Measurements from ENCODE around the gene RTP5. TPM values are rescaled to one million over a fixed set of nuclear protein-coding genes. Genes with fewer than 3 reads are reported as not detected.

Gene RTP5
- total and polyA plus RNA-seq, 2 donors (not counting 3 experiments of a cell fraction or from before 2014, with no cell fraction given), result not detected

DNA sequence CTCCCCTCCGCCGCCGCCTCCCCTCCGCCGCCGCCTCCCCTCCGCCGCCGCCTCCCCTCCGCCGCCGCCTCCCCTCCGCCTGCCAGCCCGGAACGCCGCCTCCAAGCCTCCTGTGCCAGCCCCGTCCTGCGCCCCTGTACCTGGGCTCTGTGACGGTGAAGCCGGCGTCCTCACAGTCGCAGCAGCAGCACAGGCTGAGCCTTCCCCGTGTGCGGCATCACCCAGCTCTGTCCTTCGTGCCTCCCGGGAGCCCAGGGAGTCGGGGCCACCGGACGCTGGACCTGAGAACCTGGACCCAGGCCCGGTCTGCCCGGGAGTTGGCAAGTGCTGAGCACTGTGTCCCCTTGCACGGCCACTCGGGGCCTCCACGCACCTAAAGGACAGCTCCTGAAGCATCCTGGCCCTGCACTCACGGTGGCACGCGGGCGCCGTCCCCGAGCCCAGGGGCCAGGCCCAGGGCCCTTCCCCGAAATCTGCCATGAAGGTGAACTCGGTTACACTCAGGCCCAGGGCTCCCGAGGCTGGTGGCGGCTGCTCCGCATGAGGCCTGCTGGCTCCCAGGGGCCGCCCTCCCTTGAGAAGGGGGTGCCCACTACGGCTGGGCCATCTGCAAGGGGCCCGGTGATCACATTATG, 32.9 kb downstream of the RTP5 start:
- H3K27ac ChIP-seq (ENCODE audit: insufficient read depth, low read depth, low read length), result no peak overlapping the region
- dilution Hi-C loops (cut with MboI; ENCODE audit: extremely low pct_ligation_motif_present, low sequenced_read_pairs) (no loop called here), intact Hi-C loops (cut with micrococcal nuclease) (no loop called here)
- H3K9ac ChIP-seq (replicated peaks; ENCODE audit: extremely low read depth, insufficient read depth, low read length), result no peak overlapping the region
- H3K79me2 ChIP-seq (ENCODE audit: control insufficient read depth, insufficient read depth, low read length), result no peaks in the 10 kb centered on the region
- no peaks in the 10 kb centered on the region for H3K4me1 ChIP-seq (ENCODE audit: control insufficient read depth, extremely low read depth, insufficient read depth, low read length)
- FAIRE-seq, result no peak
- no peak overlapping the region for H3K4me2 ChIP-seq (ENCODE audit: insufficient read depth, low read length)
- no peak overlapping the region for H3K4me3 ChIP-seq (replicated peaks in 1 of 3; ENCODE audit: insufficient read depth in 1 of 3, low read depth in 1 of 3, low read length in 3 of 3)
- no peaks in the 10 kb centered on the region for H3K9me3 ChIP-seq (replicated peaks; ENCODE audit: control insufficient read depth, insufficient read depth, low read length)
- TF ChIP-seq, protein P1, sequence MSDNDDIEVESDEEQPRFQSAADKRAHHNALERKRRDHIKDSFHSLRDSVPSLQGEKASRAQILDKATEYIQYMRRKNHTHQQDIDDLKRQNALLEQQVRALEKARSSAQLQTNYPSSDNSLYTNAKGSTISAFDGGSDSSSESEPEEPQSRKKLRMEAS (IDR thresholded peaks at IDR 0.05; ENCODE audit: insufficient read depth, insufficient read length), result no peak
- TF ChIP-seq POLR2A (IDR thresholded peaks at IDR 0.05; ENCODE audit: low read depth, low read length) (no peak), JUN (IDR thresholded peaks at IDR 0.05; ENCODE audit: borderline replicate concordance, insufficient read depth, insufficient read length, low read depth) (no peak), EZH2 (IDR thresholded peaks at IDR 0.05; ENCODE audit: borderline replicate concordance, low read depth, low read length, severe bottlenecking) (no peak), POLR2AphosphoS5 (IDR thresholded peaks at IDR 0.05; ENCODE audit: insufficient read depth, low read depth, low read length) (no peak), FOS (IDR thresholded peaks at IDR 0.05; ENCODE audit: borderline replicate concordance, insufficient read depth, low read length) (no peak), GATA2 (IDR thresholded peaks at IDR 0.05; ENCODE audit: insufficient read depth, insufficient read length, low read depth, low read length) (no peak), MYC (IDR thresholded peaks at IDR 0.05; ENCODE audit: low read depth, low read length) (no peak)
- TF ChIP-seq, protein P2, sequence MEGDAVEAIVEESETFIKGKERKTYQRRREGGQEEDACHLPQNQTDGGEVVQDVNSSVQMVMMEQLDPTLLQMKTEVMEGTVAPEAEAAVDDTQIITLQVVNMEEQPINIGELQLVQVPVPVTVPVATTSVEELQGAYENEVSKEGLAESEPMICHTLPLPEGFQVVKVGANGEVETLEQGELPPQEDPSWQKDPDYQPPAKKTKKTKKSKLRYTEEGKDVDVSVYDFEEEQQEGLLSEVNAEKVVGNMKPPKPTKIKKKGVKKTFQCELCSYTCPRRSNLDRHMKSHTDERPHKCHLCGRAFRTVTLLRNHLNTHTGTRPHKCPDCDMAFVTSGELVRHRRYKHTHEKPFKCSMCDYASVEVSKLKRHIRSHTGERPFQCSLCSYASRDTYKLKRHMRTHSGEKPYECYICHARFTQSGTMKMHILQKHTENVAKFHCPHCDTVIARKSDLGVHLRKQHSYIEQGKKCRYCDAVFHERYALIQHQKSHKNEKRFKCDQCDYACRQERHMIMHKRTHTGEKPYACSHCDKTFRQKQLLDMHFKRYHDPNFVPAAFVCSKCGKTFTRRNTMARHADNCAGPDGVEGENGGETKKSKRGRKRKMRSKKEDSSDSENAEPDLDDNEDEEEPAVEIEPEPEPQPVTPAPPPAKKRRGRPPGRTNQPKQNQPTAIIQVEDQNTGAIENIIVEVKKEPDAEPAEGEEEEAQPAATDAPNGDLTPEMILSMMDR (IDR thresholded peaks at IDR 0.05; ENCODE audit: extremely low read depth in 1 of 2, insufficient read depth in 1 of 2, low read depth in 1 of 2, low read length in 2 of 2), result no peak
- DNase-seq (ENCODE audit: low read depth, low spot score), result no peak
- ChIA-PET CTCF (no interaction called here), POLR2A (no interaction called here)
- peaks cover 2% of the 10 kb centered on the region in 2 experiments for H3K27me3 ChIP-seq (ENCODE audit: control insufficient read depth in 2 of 2, insufficient read depth in 2 of 2, low read length in 2 of 2)
- H3K36me3 ChIP-seq (ENCODE audit: control insufficient read depth in 2 of 2, extremely low read depth in 1 of 2, insufficient read depth in 2 of 2, low read length in 2 of 2), result no peaks in the 10 kb centered on the region
- BruUV-seq (replicated peaks), result no TSS peak
- H2AFZ ChIP-seq (ENCODE audit: low read depth, low read length), result no peak overlapping the region
- H4K20me1 ChIP-seq (replicated peaks; ENCODE audit: control insufficient read depth, extremely low read depth, insufficient read depth, low read length), result no peaks in the 10 kb centered on the region
- H3K9me1 ChIP-seq (replicated peaks; ENCODE audit: control insufficient read depth, extremely low read depth, insufficient read depth, low read length), result no peaks in the 10 kb centered on the region
